Upper lobe of left lung (tissue), 6 donors: ENCODE data around the gene INKA2. TPM values are rescaled to one million over a fixed set of nuclear protein-coding genes. Genes with fewer than 3 reads are reported as not detected.

Source experiments
- ATAC-seq, 2 donors: fragments of 200-7000 bp; cut with Tn5 transposase; one replicate each; pipeline ENCODE4 v1.9.1; 2022; ENCODE audit warnings: mild to moderate bottlenecking in 2 of 2, moderate library complexity in 2 of 2; ENCODE audit not compliant: low FRiP score in 2 of 2
- DNase-seq, 2 donors: peaks; one replicate each; pipeline ENCODE4 v3.0.0-alpha.2; 2019 to 2020
- H3K27ac ChIP-seq, 4 donors: fragments of 200-600 bp; sonication (generic); one replicate each; pipeline ENCODE4 v1.5.1; 2016 to 2019
- H3K27me3 ChIP-seq, 4 donors: fragments of 200-600 bp; sonication (generic); one replicate each; pipeline ENCODE4 v1.5.1; 2017 to 2019
- H3K36me3 ChIP-seq, 4 donors: fragments of 200-600 bp; sonication (generic); one replicate each; pipeline ENCODE4 v1.5.1; 2016 to 2019
- H3K4me1 ChIP-seq, 4 donors: fragments of 200-600 bp; sonication (generic); one replicate each; pipeline ENCODE4 v1.5.1; 2018 to 2019
- H3K4me3 ChIP-seq, 4 donors: fragments of 200-600 bp; sonication (generic); one replicate each; pipeline ENCODE4 v1.5.1; 2017 to 2019; ENCODE audit warnings: mild to moderate bottlenecking in 2 of 4, moderate library complexity in 1 of 4
- H3K9me3 ChIP-seq, 4 donors: fragments of 200-600 bp; sonication (generic); one replicate each; pipeline ENCODE4 v1.5.1; 2018 to 2019
- CTCF ChIP-seq, 6 experiments: fragments of 450-650 bp in 4 of 6; fragments of 200-600 bp in 2 of 6; sonication (generic) in 2 of 6; IDR thresholded peaks; one replicate each; pipeline ENCODE4 v1.5.1; 2016 to 2019; ENCODE audit warnings: antibody characterized with exemption in 6 of 6
- EP300 ChIP-seq, 4 donors: sonication (generic); formaldehyde crosslinking; IDR thresholded peaks; one replicate each; pipeline ENCODE4 v1.5.1; 2017; ENCODE audit warnings: antibody characterized with exemption in 4 of 4, control low read depth in 2 of 4
- POLR2A ChIP-seq, 4 donors: fragments of 450-650 bp; IDR thresholded peaks; one replicate each; pipeline ENCODE4 v1.5.1; 2016 to 2017; ENCODE audit warnings: antibody characterized with exemption in 4 of 4, mild to moderate bottlenecking in 2 of 4
- POLR2AphosphoS5 ChIP-seq, 2 donors: sonication (generic); formaldehyde crosslinking; IDR thresholded peaks; one replicate each; pipeline ENCODE4 v1.5.1; 2017; ENCODE audit warnings: antibody characterized with exemption in 2 of 2
- WGBS, 2 donors: methylation state at CpG; one replicate each; pipeline ENCODE4 v1.1.5; 2017 to 2018; 5-methylcytosine and 5-hydroxymethylcytosine counted together
- total RNA-seq, 6 donors: library from RNA; depleted of rRNA in 4 of 6; stranded (reverse); fragments of >200 nt in 4 of 6; gene quantifications; one replicate each; pipeline versions ENCODE4 v1.1.0 to v1.2.1, GENCODE V29; 2016 to 2021
- donor health status: DM: no; HTN: no; CAD: no; lungs with moderate emphysema.
- donor health status: DM: no; HTN: yes; CAD: no; lungs with severe emphysema.

Gene INKA2
- total RNA-seq, 6 donors from 2014 or later, result 4.5 to 11.5 (median 7.4) TPM

GRCh38 chr1:111770916-111771315 is 31.7 kb upstream of the INKA2 start:
- Histone ChIP-seq H3K9me3 (no peaks in the 10 kb centered on the region), H3K4me3 (no peak overlapping the region), H3K27me3 (no peaks in the 10 kb centered on the region), H3K4me1 (no peaks in the 10 kb centered on the region), H3K27ac (no peak overlapping the region), H3K36me3 (peaks cover 0 to 35% (median 11%) of the 10 kb centered on the region in 4 donors)
- ATAC-seq, result no peak
- no peak for DNase-seq
- TF ChIP-seq POLR2A (IDR thresholded peaks at IDR 0.05) (no peak), POLR2AphosphoS5 (IDR thresholded peaks at IDR 0.05) (no peak), EP300 (IDR thresholded peaks at IDR 0.05) (no peak), CTCF (IDR thresholded peaks at IDR 0.05) (no peak)
- WGBS, 2 donors, result 89% methylated on average over 4 of the region's 4 CpGs

- WGBS, 2 donors, result 38 to 39% methylated on average over 6 of the region's 6 CpGs
- DNase-seq (no peak), ATAC-seq (peak in 1 of 2 donors; percentile 80)
- peaks cover 4 to 48% (median 15%) of the 10 kb centered on the region in 4 donors for H3K36me3 ChIP-seq
- H3K4me3 ChIP-seq, result no peak overlapping the region
- TF ChIP-seq CTCF (IDR thresholded peaks at IDR 0.05), result peak; percentile 55 to 85 (median 77)
- no peak for TF ChIP-seq POLR2AphosphoS5 (IDR thresholded peaks at IDR 0.05)
- no peaks in the 10 kb centered on the region for H3K27me3 ChIP-seq
- H3K9me3 ChIP-seq, result no peaks in the 10 kb centered on the region
- H3K27ac ChIP-seq, result no peak overlapping the region
- H3K4me1 ChIP-seq, result no peaks in the 10 kb centered on the region
Observed at GRCh38 chr1:111769517-111770146, 30.4 kb upstream of the INKA2 start.

GRCh38 chr1:111768625-111769024 is 29.4 kb upstream of the INKA2 start:
- DNase-seq (no peak), ATAC-seq (no peak)
- no peaks in the 10 kb centered on the region for H3K9me3 ChIP-seq
- no peaks in the 10 kb centered on the region for H3K4me1 ChIP-seq
- peaks cover 4 to 58% (median 20%) of the 10 kb centered on the region in 4 donors for H3K36me3 ChIP-seq
- TF ChIP-seq POLR2AphosphoS5 (IDR thresholded peaks at IDR 0.05), result no peak
- H3K27me3 ChIP-seq, result no peaks in the 10 kb centered on the region
- H3K27ac ChIP-seq, result no peak overlapping the region
- H3K4me3 ChIP-seq, result no peak overlapping the region

- Histone ChIP-seq H3K27ac (no peak overlapping the region), H3K9me3 (no peaks in the 10 kb centered on the region), H3K27me3 (no peaks in the 10 kb centered on the region), H3K36me3 (peaks cover 9 to 64% (median 26%) of the 10 kb centered on the region in 4 donors), H3K4me1 (no peaks in the 10 kb centered on the region), H3K4me3 (no peak overlapping the region)
- no peak for ATAC-seq
- DNase-seq, result no peak
- TF ChIP-seq EP300 (IDR thresholded peaks at IDR 0.05) (no peak), CTCF (IDR thresholded peaks at IDR 0.05) (no peak), POLR2AphosphoS5 (IDR thresholded peaks at IDR 0.05) (no peak), POLR2A (IDR thresholded peaks at IDR 0.05) (no peak)
Observed at GRCh38 chr1:111768023-111768422, 28.8 kb upstream of the INKA2 start.

- Histone ChIP-seq H3K4me3 (no peak overlapping the region), H3K9me3 (no peaks in the 10 kb centered on the region), H3K27ac (no peak overlapping the region), H3K36me3 (peaks cover 18 to 93% (median 39%) of the 10 kb centered on the region in 4 donors), H3K4me1 (peaks cover 0 to 6% (median under 1%) of the 10 kb centered on the region in 4 donors), H3K27me3 (no peaks in the 10 kb centered on the region)
- TF ChIP-seq POLR2A (IDR thresholded peaks at IDR 0.05), result no peak
- TF ChIP-seq CTCF (IDR thresholded peaks at IDR 0.05), result no peak
- TF ChIP-seq EP300 (IDR thresholded peaks at IDR 0.05), result no peak
- TF ChIP-seq POLR2AphosphoS5 (IDR thresholded peaks at IDR 0.05), result no peak
- ATAC-seq, result no peak
- DNase-seq, result no peak
- WGBS, 2 donors, result 92 to 94% methylated on average over 2 of the region's 2 CpGs
Observed at GRCh38 chr1:111762332-111762731, 23.1 kb upstream of the INKA2 start.
